ENCODE measurements around the gene C4orf46. TPM values are rescaled to one million over a fixed set of nuclear protein-coding genes. Genes with fewer than 3 reads are reported as not detected.

The C4orf46 gene
- total RNA-seq, 1 experiment from 2014 or later, result 44.1 TPM

DNA sequence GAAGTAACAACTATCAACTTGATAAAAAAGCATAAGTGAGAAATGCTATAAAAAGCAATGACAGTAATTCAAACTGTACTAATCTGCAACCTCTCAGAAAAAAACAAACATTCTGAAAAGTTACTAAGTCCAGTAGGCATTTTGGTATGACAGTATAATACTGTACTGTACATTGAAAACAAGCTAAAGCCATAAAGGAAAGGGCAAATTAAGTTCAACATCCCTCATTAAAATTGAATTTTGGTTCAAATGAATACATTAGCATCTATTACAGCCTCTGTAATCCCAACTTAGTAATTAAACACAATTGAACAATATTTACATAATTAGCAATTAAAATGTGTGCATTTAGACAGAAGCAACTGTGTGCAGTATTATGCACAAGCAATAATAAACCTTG, 53.7 kb downstream of the C4orf46 start:
- intact Hi-C loops (cut with micrococcal nuclease; ENCODE audit: unreplicated experiment), result no loop called here
- Histone ChIP-seq H3K4me1 (ENCODE audit: insufficient read depth, low read length, poor library complexity, severe bottlenecking) (no peaks in the 10 kb centered on the region), H3K4me3 (ENCODE audit: low read depth, low read length, poor library complexity, severe bottlenecking) (no peak overlapping the region), H3K27ac (ENCODE audit: low read depth, low read length, poor library complexity, severe bottlenecking) (no peak overlapping the region), H3K36me3 (ENCODE audit: insufficient read depth, low read length, poor library complexity, severe bottlenecking) (no peaks in the 10 kb centered on the region), H3K9me3 (ENCODE audit: low read depth, low read length, poor library complexity, severe bottlenecking) (no peaks in the 10 kb centered on the region), H3K27me3 (replicated peaks; ENCODE audit: insufficient read depth, low read depth, low read length, poor library complexity) (peaks cover 7% of the 10 kb centered on the region)
- BruUV-seq (replicated peaks), result no TSS peak
- TF ChIP-seq, protein P1, sequence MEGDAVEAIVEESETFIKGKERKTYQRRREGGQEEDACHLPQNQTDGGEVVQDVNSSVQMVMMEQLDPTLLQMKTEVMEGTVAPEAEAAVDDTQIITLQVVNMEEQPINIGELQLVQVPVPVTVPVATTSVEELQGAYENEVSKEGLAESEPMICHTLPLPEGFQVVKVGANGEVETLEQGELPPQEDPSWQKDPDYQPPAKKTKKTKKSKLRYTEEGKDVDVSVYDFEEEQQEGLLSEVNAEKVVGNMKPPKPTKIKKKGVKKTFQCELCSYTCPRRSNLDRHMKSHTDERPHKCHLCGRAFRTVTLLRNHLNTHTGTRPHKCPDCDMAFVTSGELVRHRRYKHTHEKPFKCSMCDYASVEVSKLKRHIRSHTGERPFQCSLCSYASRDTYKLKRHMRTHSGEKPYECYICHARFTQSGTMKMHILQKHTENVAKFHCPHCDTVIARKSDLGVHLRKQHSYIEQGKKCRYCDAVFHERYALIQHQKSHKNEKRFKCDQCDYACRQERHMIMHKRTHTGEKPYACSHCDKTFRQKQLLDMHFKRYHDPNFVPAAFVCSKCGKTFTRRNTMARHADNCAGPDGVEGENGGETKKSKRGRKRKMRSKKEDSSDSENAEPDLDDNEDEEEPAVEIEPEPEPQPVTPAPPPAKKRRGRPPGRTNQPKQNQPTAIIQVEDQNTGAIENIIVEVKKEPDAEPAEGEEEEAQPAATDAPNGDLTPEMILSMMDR (conservative IDR thresholded peaks at IDR 0.05; ENCODE audit: low read depth, low read length), result no peak
- TF ChIP-seq EZH2 (IDR thresholded peaks at IDR 0.05; ENCODE audit: borderline replicate concordance, low read depth, low read length, poor library complexity, severe bottlenecking), result no peak
- ChIA-PET CTCF (no interaction called here), POLR2A (ENCODE audit: low non-redundant PET) (no interaction called here)
- DNase-seq (ENCODE audit: low spot score), result no peak

Other genes starting within 250 kb of the C4orf46 start
- gene RXFP1, start 150.0 kb downstream of the C4orf46 start, total RNA-seq (2021), result not detected in 2 replicates
- 38.0 and 39.0 TPM in 2 replicates for gene ETFDH, start 409 bp upstream of the C4orf46 start, total RNA-seq (2021)
- gene PPID, start 51.5 kb upstream of the C4orf46 start, total RNA-seq (2021), result 79.4 and 87.6 TPM in 2 replicates
- 16.1 and 17.6 TPM in 2 replicates for gene FNIP2, start 97.1 kb upstream of the C4orf46 start, total RNA-seq (2021)

All from A673 (cell line).